Tongue (tissue), 3 donors: ENCODE measurements around the gene SRGAP1. TPM values are rescaled to one million over a fixed set of nuclear protein-coding genes. Genes with fewer than 3 reads are reported as not detected.

Experiments used
- DNase-seq: peaks from one replicate; pipeline ENCODE4 v3.0.0-alpha.2; 2015
- small RNA-seq: library from RNA; depleted of rRNA; stranded (forward); fragments of <200 nt; gene quantifications from one replicate; pipeline ENCODE3, GENCODE V24; 2014; ENCODE audit warnings: low replicate concordance
- total RNA-seq: library from RNA; depleted of rRNA; stranded (reverse); fragments of >200 nt; gene quantifications from one replicate; pipeline ENCODE4 v1.2.3, GENCODE V29; 2014

SRGAP1 gene
- total RNA-seq, 1 donor from 2014 or later: 6.1 TPM

- DNase-seq: no peak
Measured at GRCh38 chr12:64207453-64207852, 363.0 kb downstream of the SRGAP1 start.

Small RNA genes lying within 50 kb of the gene (small RNA-seq; reads per million reads assigned to genes)
- not detected for gene AC020611.1
- gene RNU6-1009P: not detected

Other genes starting within 250 kb of the SRGAP1 start
- 19.1 TPM for gene DPY19L2, start 176.2 kb upstream of the SRGAP1 start, total RNA-seq
- 17.8 TPM for gene RXYLT1, start 64.8 kb upstream of the SRGAP1 start, total RNA-seq